HFFc6 (cell line): ENCODE measurements around the gene CD300H. TPM values are rescaled to one million over a fixed set of nuclear protein-coding genes. Genes with fewer than 3 reads are reported as not detected.
A peak's percentile ranks its signal among the peaks of the same experiment; 100 is the strongest.

ENCODE experiments used
- DNase-seq: peaks from one replicate; pipeline ENCODE4 v3.0.0-alpha.2; 2018
- H3K27ac Mint-ChIP-seq: 2 replicates; pipeline ENCODE4 v1.8.0; 2020; ENCODE audit warnings: mild to moderate bottlenecking, mixed read lengths
- H3K27me3 Mint-ChIP-seq: 2 replicates; pipeline ENCODE4 v1.8.0; 2021; ENCODE audit warnings: mild to moderate bottlenecking, moderate library complexity, mixed read lengths; ENCODE audit not compliant: insufficient read depth
- H3K36me3 Mint-ChIP-seq: 2 replicates; pipeline ENCODE4 v1.8.0; 2021; ENCODE audit warnings: low read depth, mixed read lengths
- H3K4me1 Mint-ChIP-seq: 2 replicates; pipeline ENCODE4 v1.8.0; 2020; ENCODE audit warnings: low read depth, mixed read lengths
- H3K4me3 Mint-ChIP-seq: 2 replicates; pipeline ENCODE4 v1.8.0; 2020; ENCODE audit warnings: mild to moderate bottlenecking, moderate library complexity, mixed read lengths
- H3K9me3 Mint-ChIP-seq: 2 replicates; pipeline ENCODE4 v1.8.0; 2020; ENCODE audit warnings: mild to moderate bottlenecking, mixed read lengths
- CTCF ChIP-seq: fragments of 200-600 bp; sonication (generic); IDR thresholded peaks from 2 replicates; pipeline ENCODE4 v1.5.0; 2021; ENCODE audit warnings: antibody characterized with exemption, mild to moderate bottlenecking
- total RNA-seq, 6 experiments: library from RNA; stranded (reverse); fragmentation: NEBNext Ultra II Directional; extraction: Animal tissue kit (Norgen Biotek cat#: 25700); gene quantifications; 2 replicates in 1 of 6; 3 replicates in 5 of 6; pipeline ENCODE4 v1.2.3, GENCODE V29; 2021

The CD300H gene
- total RNA-seq, 6 experiments from 2014 or later = not detected

- Mint-ChIP-seq H3K9me3 (peaks cover 20% of the 10 kb centered on the region), H3K4me3 (no peak overlapping the region), H3K27ac (no peak overlapping the region), H3K27me3 (peaks cover 3% of the 10 kb centered on the region), H3K4me1 (peaks cover 9% of the 10 kb centered on the region; the same call in 1 of the 2 replicates), H3K36me3 (no peaks in the 10 kb centered on the region)
- no peak for DNase-seq
- no peak for TF ChIP-seq CTCF
Observed at GRCh38 chr17:74603746-74604145, 36.4 kb upstream of the CD300H start.

GRCh38 chr17:74603037-74603635 lies 35.8 kb upstream of the CD300H start:
- peaks cover 20% of the 10 kb centered on the region for H3K9me3 Mint-ChIP-seq
- H3K27me3 Mint-ChIP-seq = peaks cover 6% of the 10 kb centered on the region
- TF ChIP-seq CTCF = no peak
- H3K4me3 Mint-ChIP-seq = no peak overlapping the region
- no peak overlapping the region for H3K27ac Mint-ChIP-seq
- H3K36me3 Mint-ChIP-seq = no peaks in the 10 kb centered on the region
- H3K4me1 Mint-ChIP-seq = peaks cover 9% of the 10 kb centered on the region; the same call in 1 of the 2 replicates
- no peak for DNase-seq

GRCh38 chr17:74601944-74602572 lies 34.7 kb upstream of the CD300H start:
- no peak for DNase-seq
- Mint-ChIP-seq H3K4me1 (peaks cover 9% of the 10 kb centered on the region; the same call in 1 of the 2 replicates), H3K4me3 (no peak overlapping the region), H3K9me3 (peaks cover 21% of the 10 kb centered on the region), H3K27ac (no peak overlapping the region), H3K27me3 (peaks cover 6% of the 10 kb centered on the region), H3K36me3 (no peaks in the 10 kb centered on the region)
- TF ChIP-seq CTCF = peak; percentile 70

- DNase-seq = no peak
- no peak overlapping the region for H3K4me3 Mint-ChIP-seq
- no peak overlapping the region for H3K27ac Mint-ChIP-seq
- H3K36me3 Mint-ChIP-seq = no peaks in the 10 kb centered on the region
- H3K9me3 Mint-ChIP-seq = peaks cover 39% of the 10 kb centered on the region
- no peak for TF ChIP-seq CTCF
- peaks cover 6% of the 10 kb centered on the region for H3K27me3 Mint-ChIP-seq
- H3K4me1 Mint-ChIP-seq = no peaks in the 10 kb centered on the region
Observed at GRCh38 chr17:74599448-74599939, 32.2 kb upstream of the CD300H start.

- DNase-seq = no peak
- Mint-ChIP-seq H3K27me3 (peaks cover 6% of the 10 kb centered on the region), H3K36me3 (no peaks in the 10 kb centered on the region), H3K4me3 (no peak overlapping the region), H3K27ac (no peak overlapping the region), H3K4me1 (no peaks in the 10 kb centered on the region), H3K9me3 (peaks cover 39% of the 10 kb centered on the region)
- no peak for TF ChIP-seq CTCF
Observed at GRCh38 chr17:74599023-74599399, 31.7 kb upstream of the CD300H start.
